ENCODE results near the gene KCNJ12.
"Not testable (repeated sequence)": the region's sequence is repeated elsewhere in the genome, so short reads cannot be mapped to it uniquely, and the experiment has no call there.

The KCNJ12 gene

DNA sequence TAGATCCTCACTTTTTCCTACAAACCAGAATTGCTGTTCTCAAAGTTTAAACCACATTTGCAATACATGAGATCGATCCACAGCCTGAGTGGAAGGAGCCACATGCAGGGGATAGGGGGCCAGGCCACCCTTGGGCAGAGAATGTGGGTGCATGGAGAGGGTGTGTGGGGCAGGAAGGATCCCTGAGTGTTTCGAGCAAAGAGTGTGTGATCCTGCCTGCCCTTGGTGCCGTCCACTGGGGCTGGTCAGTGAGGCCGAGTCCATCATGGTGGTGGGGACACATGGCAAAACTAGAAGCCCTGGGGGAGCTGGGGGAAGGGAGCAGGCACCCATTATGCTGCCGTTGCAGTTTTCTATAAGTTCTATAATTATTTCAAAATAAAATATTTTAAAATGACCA lies 77.8 kb downstream of the KCNJ12 start:
- DNase-seq, result not testable (repeated sequence)

DNA sequence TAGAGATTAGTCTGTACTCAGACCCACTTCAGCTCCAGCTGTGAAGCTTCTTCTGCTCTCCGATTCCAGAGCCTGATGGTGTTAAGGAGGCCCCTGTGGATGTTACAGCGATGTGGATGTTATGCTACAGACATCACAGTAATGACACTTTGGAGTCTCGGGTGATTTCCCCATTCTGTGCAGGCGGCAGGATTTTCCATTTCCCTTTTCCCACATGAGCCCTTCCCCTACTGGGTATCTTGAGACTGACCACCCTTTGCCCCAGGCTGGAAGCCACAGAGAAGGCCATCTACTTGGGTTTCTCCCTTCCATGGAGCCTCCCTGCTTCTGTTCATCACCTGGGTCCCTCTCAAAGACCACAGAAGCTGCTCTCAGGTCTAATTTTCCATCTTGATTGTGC lies 78.3 kb downstream of the KCNJ12 start:
- DNase-seq, result no peak

DNA sequence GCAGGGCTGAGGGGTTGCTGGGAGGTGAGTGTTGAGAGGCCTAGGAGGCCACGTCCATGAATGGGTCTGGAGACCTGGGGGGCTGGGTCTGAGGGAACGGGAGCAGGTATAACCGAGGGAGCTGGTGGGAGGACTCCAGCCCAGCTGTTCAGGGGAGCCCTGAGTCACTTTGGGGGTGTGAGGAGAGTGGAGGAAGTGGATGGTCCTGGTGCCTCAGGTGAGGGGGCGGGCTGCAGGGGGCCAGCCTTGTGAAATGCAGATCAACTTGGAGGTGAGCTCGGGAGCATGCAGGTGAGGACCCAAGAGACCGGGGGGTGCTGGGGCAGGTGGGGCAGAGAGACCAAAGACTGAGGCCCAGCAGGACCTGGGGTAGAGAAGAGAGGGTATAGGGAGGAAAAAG lies 79.6 kb downstream of the KCNJ12 start:
- no peak for DNase-seq

DNA sequence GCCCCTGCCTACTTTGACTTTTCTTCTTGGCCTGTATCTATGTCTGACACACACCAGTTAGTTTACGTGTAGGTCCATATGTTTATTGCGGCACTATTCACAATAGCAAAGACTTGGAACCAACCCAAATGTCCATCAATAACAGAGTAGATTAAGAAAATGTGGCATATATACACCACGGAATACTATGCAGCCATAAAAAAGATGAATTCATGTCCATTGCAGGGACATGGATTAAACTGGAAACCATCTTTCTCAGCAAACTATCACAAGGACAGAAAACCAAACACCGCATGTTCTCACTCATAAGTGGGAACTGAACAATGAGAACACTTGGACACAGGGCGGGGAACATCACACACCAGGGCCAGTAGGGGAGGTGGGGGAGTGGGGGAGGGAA lies 80.3 kb downstream of the KCNJ12 start:
- not testable (repeated sequence) for DNase-seq

DNA sequence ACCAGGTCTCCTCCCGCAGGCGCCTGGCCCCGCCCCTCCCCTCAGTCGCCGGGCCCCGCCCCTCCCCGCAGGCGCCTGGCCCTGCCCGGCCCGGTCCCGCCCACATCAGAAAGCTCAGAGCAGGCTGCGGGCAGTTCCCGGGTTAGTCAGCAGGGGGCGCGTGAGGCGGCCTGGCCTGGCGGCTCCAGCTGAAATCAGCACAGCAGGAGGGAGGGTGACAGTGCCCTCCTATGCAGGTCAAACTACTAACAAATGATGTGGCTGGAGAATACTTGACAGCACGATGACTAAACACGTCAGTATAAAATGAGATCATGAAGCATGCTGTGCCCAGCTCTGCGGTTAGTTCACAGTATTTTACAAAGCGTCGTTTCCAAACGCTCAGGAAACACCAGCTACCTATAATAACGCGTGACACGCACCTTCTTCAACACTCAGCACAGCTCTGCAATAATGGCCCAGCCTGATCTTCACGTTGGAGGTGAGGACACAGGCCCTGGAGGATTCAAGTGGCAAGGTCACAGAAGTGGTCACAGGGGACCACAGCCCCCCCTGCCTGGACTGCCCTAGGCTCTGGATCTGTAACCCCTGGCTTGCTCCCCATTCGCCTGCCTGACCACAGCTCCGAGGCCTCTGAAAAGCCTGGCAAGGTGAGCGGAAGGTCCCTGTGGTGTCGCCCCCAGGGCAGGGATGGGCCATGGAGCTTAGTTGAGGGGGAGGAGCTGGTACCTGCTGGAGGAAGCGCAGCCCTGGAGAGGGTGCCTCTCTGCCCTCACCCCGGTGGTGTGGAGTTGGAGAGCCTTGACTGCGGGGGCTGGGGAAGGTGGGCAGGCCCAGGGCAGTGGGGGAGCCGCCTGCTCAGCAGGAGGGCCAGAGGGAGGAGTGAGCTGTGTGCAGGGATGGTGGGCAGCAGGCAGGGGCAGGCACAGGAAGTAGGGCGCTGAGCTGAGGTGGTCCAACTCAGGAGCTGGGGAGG lies 81.2 kb downstream of the KCNJ12 start:
- peak; percentile 91 for DNase-seq

DNA sequence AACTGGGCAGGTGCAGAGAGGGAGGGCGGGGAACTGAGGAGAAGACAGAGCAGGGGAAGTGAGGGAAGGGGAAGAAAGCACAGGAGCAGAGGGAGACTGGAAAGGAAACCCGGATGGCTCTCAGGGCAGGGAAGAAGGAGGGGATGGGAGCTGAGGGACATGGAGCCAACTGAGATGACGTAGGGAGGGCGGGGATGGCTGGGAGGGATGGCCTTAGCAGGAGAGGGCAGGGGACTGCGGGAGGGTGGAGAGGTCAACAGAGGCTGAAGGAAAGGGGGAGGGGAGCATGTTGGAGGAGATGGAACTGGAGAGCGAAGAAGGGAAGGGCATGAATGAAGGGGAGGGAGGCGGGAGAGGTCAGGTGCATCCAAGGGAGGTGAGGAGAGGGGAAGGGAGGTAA lies 81.9 kb downstream of the KCNJ12 start:
- DNase-seq, result no peak

DNA sequence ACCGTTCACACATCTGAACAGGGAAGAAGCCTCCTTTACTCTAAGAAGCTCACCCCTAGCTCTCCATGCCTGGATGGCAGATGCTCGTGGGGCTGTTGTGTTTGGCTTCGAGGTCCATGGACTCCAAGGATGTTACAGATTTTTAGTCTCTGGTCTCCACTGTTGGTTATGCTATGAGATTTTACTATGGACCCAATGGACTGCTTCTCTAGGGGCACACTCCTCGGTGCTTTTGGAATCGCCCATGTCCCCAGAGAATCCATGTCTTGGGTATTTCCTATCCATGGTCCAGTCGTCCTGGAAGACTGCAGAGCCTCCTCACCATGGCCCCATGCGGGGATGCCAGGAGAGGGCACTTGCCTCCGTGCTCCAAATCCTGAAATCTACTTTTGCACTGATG lies 83.4 kb downstream of the KCNJ12 start:
- no peak for DNase-seq

DNA sequence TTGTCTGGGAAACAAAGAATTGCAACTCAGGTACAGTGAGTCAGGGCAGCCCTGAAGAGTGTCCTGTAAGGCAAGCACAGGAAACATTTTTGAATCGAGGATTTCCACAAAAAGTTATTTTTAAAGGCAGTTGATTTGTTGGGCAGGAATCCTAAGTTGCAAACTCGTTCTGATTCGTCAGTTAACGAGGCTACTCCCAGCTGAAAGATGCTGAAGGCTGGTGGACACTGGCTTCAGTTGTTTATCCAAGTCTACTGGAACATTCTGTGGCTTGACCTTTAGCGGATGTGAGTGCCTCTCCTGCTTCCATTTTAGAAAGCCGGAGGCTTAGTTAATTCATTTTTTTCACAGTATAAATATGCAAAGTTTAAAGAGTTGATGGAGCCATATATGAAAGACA lies 84.2 kb downstream of the KCNJ12 start:
- DNase-seq, result no peak

DNA sequence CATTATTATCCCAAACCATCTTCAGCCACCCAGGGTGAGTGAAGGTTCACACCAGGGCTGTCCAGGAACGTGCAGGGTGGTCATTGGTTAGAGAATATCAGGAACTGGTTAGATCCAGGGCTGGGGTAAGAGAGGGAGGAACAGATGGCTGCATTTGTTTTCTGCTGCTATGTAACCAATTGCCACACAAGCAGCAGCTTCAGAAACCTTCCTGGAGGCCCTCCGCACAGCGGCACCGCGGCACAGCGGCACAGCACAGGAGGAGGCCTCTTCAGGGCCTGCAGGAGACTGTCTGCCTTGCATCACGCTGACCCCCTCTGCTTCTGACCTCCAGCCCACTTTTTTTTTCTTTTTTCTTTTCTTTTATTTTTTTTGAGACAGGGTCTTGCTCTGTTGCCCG lies 86.1 kb downstream of the KCNJ12 start:
- DNase-seq, result no peak

DNA sequence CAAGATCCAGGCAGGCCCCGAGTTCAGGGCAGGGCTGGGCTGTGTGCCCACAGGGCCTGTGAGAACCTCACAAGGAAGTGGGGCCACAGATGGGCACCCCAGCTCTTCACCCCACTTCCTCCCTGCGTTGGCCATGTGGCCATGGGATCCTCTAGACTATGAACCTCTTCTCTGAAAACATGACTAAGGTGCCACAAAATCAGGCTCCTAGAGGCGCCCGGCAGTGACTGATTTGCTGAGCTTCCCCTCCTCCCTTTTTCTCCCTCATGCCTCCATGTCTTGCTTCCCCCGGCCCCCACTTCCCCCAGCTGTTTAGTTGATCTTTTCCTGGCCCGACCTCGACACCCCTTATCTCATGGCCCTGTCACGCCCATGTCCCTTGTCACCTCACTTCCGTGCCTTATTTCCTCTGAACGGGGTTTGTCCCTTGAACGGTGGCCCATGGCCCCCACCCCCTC lies 87.1 kb downstream of the KCNJ12 start:
- DNase-seq, result peak; percentile 25

DNA sequence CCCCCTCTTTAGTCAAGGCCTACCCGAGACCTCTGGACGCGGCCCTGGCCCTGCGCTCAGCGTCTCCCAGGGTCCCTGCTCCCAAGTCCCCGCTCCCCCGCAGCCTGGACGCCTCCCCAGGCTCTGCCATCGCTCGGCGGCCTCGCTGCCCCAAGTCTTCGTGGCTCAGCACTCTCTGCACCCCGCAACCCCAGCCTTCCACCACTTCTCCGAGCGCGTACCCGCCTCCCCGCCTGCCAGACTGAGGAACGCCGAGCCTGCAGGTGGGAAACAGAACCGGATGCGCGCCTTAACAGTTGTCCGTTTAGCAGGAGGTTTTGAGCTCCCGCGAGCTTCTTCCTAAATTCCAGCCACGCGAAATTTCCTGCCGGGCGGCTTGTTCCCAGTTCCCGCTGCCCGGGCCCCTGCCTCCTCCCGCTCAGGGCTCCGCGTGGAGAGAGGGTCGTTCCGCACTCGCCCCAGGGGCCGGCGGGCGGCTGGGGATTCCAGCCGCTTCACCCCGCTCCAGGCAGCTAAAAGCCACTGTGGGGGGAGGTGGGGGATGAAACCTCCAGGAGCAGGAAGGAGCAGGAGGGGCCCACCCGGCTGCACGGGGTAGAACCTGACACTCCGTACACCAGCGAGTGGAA lies 87.7 kb downstream of the KCNJ12 start:
- DNase-seq, result no peak

DNA sequence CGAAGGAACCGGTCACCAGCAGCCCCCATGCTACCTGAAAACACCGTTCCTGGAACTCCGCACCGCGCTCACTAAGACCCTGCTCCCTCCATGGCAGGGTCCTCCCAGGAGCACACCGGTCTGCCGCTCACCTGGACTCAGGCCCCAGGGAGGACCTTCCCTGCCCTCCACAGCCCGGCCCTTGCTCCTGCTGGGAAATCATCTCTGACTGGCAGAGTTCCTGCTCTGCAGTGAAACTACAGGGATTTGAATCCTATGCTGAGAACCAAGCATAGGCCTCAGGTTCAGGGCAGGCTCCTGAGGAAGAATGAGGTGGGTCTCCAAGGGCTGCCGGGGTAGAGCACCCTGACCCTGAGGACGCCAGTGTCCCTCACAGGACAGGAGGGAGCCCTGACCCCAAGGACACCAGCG lies 88.5 kb downstream of the KCNJ12 start:
- no peak for DNase-seq

DNA sequence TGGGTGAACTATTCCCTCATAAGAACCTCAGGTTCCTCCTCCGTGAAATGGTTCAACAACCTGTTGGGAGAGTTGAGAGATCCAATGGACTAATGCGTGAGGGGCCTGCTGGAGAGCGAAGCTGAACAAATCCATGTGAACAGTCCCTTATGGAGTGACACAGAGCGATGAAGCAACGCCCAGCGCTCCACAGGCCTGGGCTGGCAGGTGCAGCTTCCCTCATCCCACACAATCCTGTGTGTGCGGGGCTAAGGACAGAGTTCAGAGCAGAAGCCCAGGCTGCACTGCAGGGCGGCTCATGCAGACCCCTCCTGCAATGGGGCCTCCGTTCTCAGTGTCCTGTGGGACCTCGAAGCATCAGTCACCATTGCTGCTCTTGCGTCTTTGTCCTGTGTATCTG lies 90.4 kb downstream of the KCNJ12 start:
- DNase-seq, result no peak

DNA sequence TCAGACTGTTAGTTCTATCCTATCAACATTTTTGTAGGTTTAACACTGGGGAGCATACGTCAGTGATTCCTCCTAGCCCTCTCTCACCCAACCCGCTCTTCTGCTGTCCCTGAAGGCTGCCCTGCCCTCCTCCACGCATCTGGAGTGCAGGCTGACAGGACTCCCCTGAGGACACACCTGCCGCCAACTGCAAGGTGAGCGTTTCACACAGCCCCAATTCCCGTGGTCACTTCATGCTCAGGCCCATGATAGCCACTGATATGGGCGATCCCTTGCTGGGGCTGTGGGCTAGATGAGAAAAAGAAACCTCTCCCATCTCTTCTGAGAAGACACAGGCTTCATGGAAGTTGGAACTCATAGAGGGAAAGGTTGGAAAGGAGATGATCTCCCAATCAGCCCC lies 91.0 kb downstream of the KCNJ12 start:
- no peak for DNase-seq

DNA sequence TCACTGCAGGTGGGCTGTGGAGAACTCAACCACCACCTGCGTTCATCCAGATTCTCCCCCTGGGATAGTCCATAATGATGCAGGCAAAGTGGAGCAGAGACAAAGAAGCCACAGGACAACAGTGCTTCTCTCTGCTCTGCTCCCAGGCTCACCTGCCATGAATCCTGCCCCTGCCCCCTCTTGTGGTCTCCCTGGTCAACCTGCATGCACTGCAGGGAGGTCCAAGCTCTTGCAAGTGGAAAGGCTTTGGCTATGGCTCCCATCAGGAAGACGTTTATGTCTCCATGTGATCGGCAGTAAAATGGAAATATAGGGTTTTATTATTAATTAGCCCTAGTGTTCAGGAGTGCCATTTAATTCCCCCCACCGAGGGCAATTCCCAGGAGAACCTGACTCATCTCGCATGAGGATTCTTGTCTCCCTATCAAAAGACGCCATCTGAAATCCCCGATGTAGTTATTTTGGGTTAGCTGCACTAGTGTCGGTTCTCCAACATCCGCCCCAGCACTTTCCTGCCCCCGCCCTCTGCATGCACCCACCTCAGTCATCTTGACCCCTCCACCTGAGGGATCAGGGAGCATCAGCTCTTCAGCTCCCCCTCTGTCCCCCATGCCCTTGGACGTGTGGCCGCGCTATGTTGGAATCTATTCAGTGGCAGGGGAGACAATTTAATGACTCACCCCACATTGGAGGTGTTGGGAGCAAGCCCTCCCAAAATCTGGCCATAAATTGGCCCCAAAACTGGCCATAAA lies 91.8 kb downstream of the KCNJ12 start:
- no peak for DNase-seq
